AG04450 (cell line): Measurements from ENCODE around the gene CNGA2. TPM values are rescaled to one million over a fixed set of nuclear protein-coding genes. Genes with fewer than 3 reads are reported as not detected.

ENCODE experiments used
- CTCF ChIA-PET: fragments of 300-600, 350-600 bp; formaldehyde crosslinking; extraction: SDS; loops from one replicate; lab custom pipeline; 2022; ENCODE audit warnings: antibody characterized with exemption, inconsistent platforms; lab: Charles Lee
- POLR2A ChIA-PET: fragments of 350-600 bp; formaldehyde crosslinking; extraction: SDS; loops from one replicate; lab custom pipeline; 2021; ENCODE audit warnings: antibody characterized with exemption, inconsistent platforms; lab: Yijun Ruan, JAX
- DNase-seq: peaks from one replicate; pipeline ENCODE4 v3.0.0-alpha.2; 2011; ENCODE audit warnings: low read depth, low spot score
- H3K27ac ChIP-seq: one replicate; pipeline ENCODE4 v1.5.1; 2012; ENCODE audit warnings: low read depth, low read length, control low read depth
- H3K27me3 ChIP-seq: one replicate; pipeline ENCODE4 v1.6.0; 2012; ENCODE audit warnings: low read length; ENCODE audit not compliant: control insufficient read depth, insufficient read depth
- H3K4me3 ChIP-seq: 2 replicates; pipeline ENCODE4 v1.5.1; 2011; ENCODE audit warnings: mild to moderate bottlenecking, low read depth, low read length, control low read depth
- H3K9me3 ChIP-seq: 2 replicates; pipeline ENCODE4 v1.5.1; 2012; ENCODE audit warnings: low read length; ENCODE audit not compliant: control insufficient read depth, insufficient read depth
- polyA plus RNA-seq: library from polyadenylated mRNA; depleted of rRNA; stranded (reverse); fragments of >200 nt; gene quantifications from 2 replicates; pipeline ENCODE4 v1.2.3, GENCODE V29; 2011; rRNA removed
- TF ChIP-seq, protein P1 (sequence below): IDR thresholded peaks from 2 replicates; pipeline ENCODE4 v1.5.1; 2011; ENCODE audit warnings: low read depth, low read length, control low read depth, inconsistent platforms

Gene CNGA2
- polyA plus RNA-seq, 1 experiment: not detected

- POLR2A ChIA-PET: no interaction called here
- CTCF ChIA-PET: no interaction called here
- Histone ChIP-seq H3K4me3 (no peak overlapping the region), H3K9me3 (no peaks in the 10 kb centered on the region), H3K27ac (no peak overlapping the region), H3K27me3 (no peaks in the 10 kb centered on the region)
- DNase-seq: no peak
- TF ChIP-seq, protein P1, sequence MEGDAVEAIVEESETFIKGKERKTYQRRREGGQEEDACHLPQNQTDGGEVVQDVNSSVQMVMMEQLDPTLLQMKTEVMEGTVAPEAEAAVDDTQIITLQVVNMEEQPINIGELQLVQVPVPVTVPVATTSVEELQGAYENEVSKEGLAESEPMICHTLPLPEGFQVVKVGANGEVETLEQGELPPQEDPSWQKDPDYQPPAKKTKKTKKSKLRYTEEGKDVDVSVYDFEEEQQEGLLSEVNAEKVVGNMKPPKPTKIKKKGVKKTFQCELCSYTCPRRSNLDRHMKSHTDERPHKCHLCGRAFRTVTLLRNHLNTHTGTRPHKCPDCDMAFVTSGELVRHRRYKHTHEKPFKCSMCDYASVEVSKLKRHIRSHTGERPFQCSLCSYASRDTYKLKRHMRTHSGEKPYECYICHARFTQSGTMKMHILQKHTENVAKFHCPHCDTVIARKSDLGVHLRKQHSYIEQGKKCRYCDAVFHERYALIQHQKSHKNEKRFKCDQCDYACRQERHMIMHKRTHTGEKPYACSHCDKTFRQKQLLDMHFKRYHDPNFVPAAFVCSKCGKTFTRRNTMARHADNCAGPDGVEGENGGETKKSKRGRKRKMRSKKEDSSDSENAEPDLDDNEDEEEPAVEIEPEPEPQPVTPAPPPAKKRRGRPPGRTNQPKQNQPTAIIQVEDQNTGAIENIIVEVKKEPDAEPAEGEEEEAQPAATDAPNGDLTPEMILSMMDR: no peak
Observed at GRCh38 chrX:151791961-151792360, 57.4 kb downstream of the CNGA2 start.

GRCh38 chrX:151792505-151792904, 58.0 kb downstream of the CNGA2 start:
- DNase-seq: no peak
- no peak overlapping the region for H3K27ac ChIP-seq
- POLR2A ChIA-PET: no interaction called here
- TF ChIP-seq, protein P1: no peak
- H3K4me3 ChIP-seq: no peak overlapping the region
- CTCF ChIA-PET: no interaction called here
- H3K27me3 ChIP-seq: no peaks in the 10 kb centered on the region
- no peaks in the 10 kb centered on the region for H3K9me3 ChIP-seq

DNA sequence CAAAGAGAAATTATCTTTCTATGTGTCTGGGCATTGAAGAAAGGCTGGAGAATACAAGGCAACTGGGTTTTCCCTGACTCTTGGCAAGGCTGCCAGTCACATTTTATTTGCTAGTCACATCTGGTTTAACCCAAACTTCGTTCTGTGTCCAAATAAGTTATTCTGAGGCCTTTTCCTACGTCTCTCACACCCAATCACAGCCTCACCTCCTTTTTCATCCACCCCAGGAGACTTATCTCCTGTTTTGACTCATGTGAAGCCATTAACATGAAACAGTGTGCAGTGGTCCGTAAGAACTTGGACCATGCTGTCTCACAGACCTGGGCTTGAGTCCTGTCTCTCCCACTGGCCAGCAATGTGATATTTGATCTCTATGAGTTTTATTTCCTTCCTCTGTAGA, 59.3 kb downstream of the CNGA2 start:
- H3K4me3 ChIP-seq: no peak overlapping the region
- no peaks in the 10 kb centered on the region for H3K9me3 ChIP-seq
- no peak for DNase-seq
- CTCF ChIA-PET: no interaction called here
- POLR2A ChIA-PET: no interaction called here
- TF ChIP-seq, protein P1: no peak
- H3K27me3 ChIP-seq: no peaks in the 10 kb centered on the region
- H3K27ac ChIP-seq: no peak overlapping the region

Other genes with a start within 250 kb of the CNGA2 start
- gene PASD1, start 171.1 kb upstream of the CNGA2 start, polyA plus RNA-seq: not detected in 2 replicates
- gene PRRG3, start 39.3 kb upstream of the CNGA2 start, polyA plus RNA-seq: not detected in 2 replicates
- gene FATE1, start 18.7 kb upstream of the CNGA2 start, polyA plus RNA-seq: not detected in 2 replicates
- gene MAGEA4, start 178.1 kb downstream of the CNGA2 start, polyA plus RNA-seq: not detected in 2 replicates
- gene GABRE, start 239.9 kb downstream of the CNGA2 start, polyA plus RNA-seq: 13.9 and 15.1 TPM in 2 replicates